NCI-H226 (cell line): ENCODE measurements around the gene SYNJ2.
"Not testable (repeated sequence)": the region's sequence is repeated elsewhere in the genome, so short reads cannot be mapped to it uniquely, and the experiment has no call there.

ENCODE experiments used
- DNase-seq: peaks from one replicate; pipeline ENCODE4 v3.0.0-alpha.2; 2015

The SYNJ2 gene

GRCh38 chr6:157981395-157982101, at the start of gene SYNJ2:
Gene SYNJ2 (plus strand): TSS chr6:157981863. CDS start chr6:157981962, 99 bp downstream.
- DNase-seq, result peak; percentile 94

- no peak for DNase-seq
Measured at GRCh38 chr6:157935786-157936185, 45.9 kb upstream of the SYNJ2 start.

GRCh38 chr6:157937318-157937717, 44.3 kb upstream of the SYNJ2 start:
- DNase-seq, result no peak

GRCh38 chr6:157937916-157938315, 43.7 kb upstream of the SYNJ2 start:
- no peak for DNase-seq

- not testable (repeated sequence) for DNase-seq
Measured at GRCh38 chr6:157940375-157941036, 41.2 kb upstream of the SYNJ2 start.

GRCh38 chr6:157941101-157941863, 40.4 kb upstream of the SYNJ2 start:
- DNase-seq, result no peak

- DNase-seq, result no peak
Measured at GRCh38 chr6:157942351-157942750, 39.3 kb upstream of the SYNJ2 start.

- DNase-seq, result no peak
Measured at GRCh38 chr6:157943249-157943963, 38.3 kb upstream of the SYNJ2 start.

GRCh38 chr6:157943964-157944283, 37.7 kb upstream of the SYNJ2 start:
- DNase-seq, result no peak

GRCh38 chr6:157944983-157945931, 36.4 kb upstream of the SYNJ2 start:
- no peak for DNase-seq

GRCh38 chr6:157946053-157946617, 35.5 kb upstream of the SYNJ2 start:
- DNase-seq, result no peak

- no peak for DNase-seq
Measured at GRCh38 chr6:157946865-157947532, 34.7 kb upstream of the SYNJ2 start.

- not testable (repeated sequence) for DNase-seq
Measured at GRCh38 chr6:157950899-157951298, 30.8 kb upstream of the SYNJ2 start.

GRCh38 chr6:157951828-157952227, 29.8 kb upstream of the SYNJ2 start:
- DNase-seq, result no peak

GRCh38 chr6:157952861-157953351, 28.8 kb upstream of the SYNJ2 start:
- no peak for DNase-seq

GRCh38 chr6:157953580-157954091, 28.0 kb upstream of the SYNJ2 start:
- no peak for DNase-seq

GRCh38 chr6:157954150-157955117, 27.2 kb upstream of the SYNJ2 start:
- no peak for DNase-seq

GRCh38 chr6:157955675-157956074, 26.0 kb upstream of the SYNJ2 start:
- DNase-seq, result no peak

- no peak for DNase-seq
Measured at GRCh38 chr6:157956171-157956730, 25.4 kb upstream of the SYNJ2 start.
